Activated CD4-positive, alpha-beta T cell treated with anti-CD3 and anti-CD28 coated beads, Interleukin-2, Interleukin-4, amounts not matched to agents 100 ng/mL and 50 ng/mL, durations not matched to agents 16 hours and 8 hours (primary cell): ENCODE measurements around the gene NEGR1.

ENCODE experiments used
- DNase-seq: peaks from one replicate; pipeline ENCODE4 v3.0.0-alpha.2; 2020; ENCODE audit warnings: low spot score

NEGR1 gene

GRCh38 chr1:71350805-71351204 is 931.5 kb downstream of the NEGR1 start:
- DNase-seq = no peak

GRCh38 chr1:71350330-71350729 is 932.0 kb downstream of the NEGR1 start:
- DNase-seq = no peak
